Stimulated activated CD8-positive, alpha-beta memory T cell treated with anti-CD3 and anti-CD28 coated beads, Interleukin-15, amount 100 ng/mL, for 1 hour (primary cell): ENCODE results near the gene TBC1D5.

Experiments used
- DNase-seq: peaks from one replicate; pipeline ENCODE4 v3.0.0-alpha.2; 2020; ENCODE audit warnings: low read depth

TBC1D5 gene

GRCh38 chr3:17175187-17175807, 567.1 kb downstream of the TBC1D5 start:
- DNase-seq, result no peak

GRCh38 chr3:17166369-17166768, 576.1 kb downstream of the TBC1D5 start:
- no peak for DNase-seq

- DNase-seq, result no peak
Observed at GRCh38 chr3:17162116-17162515, 580.3 kb downstream of the TBC1D5 start.

GRCh38 chr3:17160597-17160996, 581.8 kb downstream of the TBC1D5 start:
- no peak for DNase-seq

- no peak for DNase-seq
Observed at GRCh38 chr3:17158941-17159682, 583.3 kb downstream of the TBC1D5 start.

- DNase-seq, result no peak
Observed at GRCh38 chr3:17157713-17158112, 584.7 kb downstream of the TBC1D5 start.

GRCh38 chr3:17156864-17157263, 585.6 kb downstream of the TBC1D5 start:
- no peak for DNase-seq

GRCh38 chr3:17155951-17156350, 586.5 kb downstream of the TBC1D5 start:
- no peak for DNase-seq

- DNase-seq, result no peak
Observed at GRCh38 chr3:17154941-17155340, 587.5 kb downstream of the TBC1D5 start.

- no peak for DNase-seq
Observed at GRCh38 chr3:17154221-17154620, 588.2 kb downstream of the TBC1D5 start.

GRCh38 chr3:17153209-17153608, 589.2 kb downstream of the TBC1D5 start:
- DNase-seq, result no peak

GRCh38 chr3:17151598-17152373, 590.6 kb downstream of the TBC1D5 start:
- peak; percentile 63 for DNase-seq

GRCh38 chr3:17149076-17149475, 593.4 kb downstream of the TBC1D5 start:
- no peak for DNase-seq

GRCh38 chr3:17144665-17144993, 597.8 kb downstream of the TBC1D5 start:
- DNase-seq, result no peak

GRCh38 chr3:17143893-17144664, 598.4 kb downstream of the TBC1D5 start:
- no peak for DNase-seq

GRCh38 chr3:17142516-17142915, 599.9 kb downstream of the TBC1D5 start:
- DNase-seq, result no peak

- DNase-seq, result no peak
Observed at GRCh38 chr3:17141699-17142098, 600.7 kb downstream of the TBC1D5 start.

GRCh38 chr3:17140670-17141505, 601.5 kb downstream of the TBC1D5 start:
- DNase-seq, result no peak

- DNase-seq, result no peak
Observed at GRCh38 chr3:17138246-17139039, 604.0 kb downstream of the TBC1D5 start.

- DNase-seq, result no peak
Observed at GRCh38 chr3:17137321-17137826, 605.1 kb downstream of the TBC1D5 start.
